Mucosa of descending colon (tissue), 3 donors: Measurements from ENCODE around the gene SMIM1. TPM values are rescaled to one million over a fixed set of nuclear protein-coding genes. Genes with fewer than 3 reads are reported as not detected.
"Not testable (repeated sequence)": the region's sequence is repeated elsewhere in the genome, so short reads cannot be mapped to it uniquely, and the experiment has no call there.

Source experiments
- ATAC-seq: fragments of 200-7000 bp; cut with Tn5 transposase; one replicate; pipeline ENCODE4 v1.9.1; 2020; ENCODE audit warnings: mild to moderate bottlenecking, moderate library complexity
- DNase-seq, 3 donors: peaks; one replicate each; pipeline ENCODE4 v3.0.0-alpha.2; 2020
- H3K36me3 ChIP-seq: fragments of 200-600 bp; one replicate; pipeline ENCODE4 v1.8.0; 2021; ENCODE audit warnings: low read depth, mild to moderate bottlenecking
- H3K4me1 ChIP-seq: fragments of 200-600 bp; one replicate; pipeline ENCODE4 v1.8.0; 2021; ENCODE audit warnings: low read depth, mild to moderate bottlenecking
- H3K4me3 ChIP-seq: fragments of 200-600 bp; one replicate; pipeline ENCODE4 v1.8.0; 2021; ENCODE audit warnings: mild to moderate bottlenecking
- H3K9me3 ChIP-seq: fragments of 200-600 bp; one replicate; pipeline ENCODE4 v1.8.0; 2021; ENCODE audit warnings: mild to moderate bottlenecking
- CTCF ChIP-seq: fragments of 200-600 bp; IDR thresholded peaks from one replicate; pipeline ENCODE4 v1.8.0; 2022; ENCODE audit warnings: antibody characterized with exemption, mild to moderate bottlenecking
- intact Hi-C, 2 donors: fragments of 100-400 bp; cut with DNase I in 1 of 2; cut with micrococcal nuclease in 1 of 2; formaldehyde crosslinking; loops; one replicate each; pipeline versions ENCODE4 v1.11.0 to v1.11.1; 2022; cut with DNase I, micrococcal nuclease
- total RNA-seq, 3 donors: library from RNA; stranded (reverse); fragmentation: NEBNext Ultra II Directional in 2 of 3; extraction: Animal tissue kit (Norgen Biotek cat#: 25700) in 2 of 3; gene quantifications; one replicate each; pipeline versions ENCODE4 v1.2.1 to v1.2.4, GENCODE V29; 2021 to 2023
- donor health status: DM: no; HTN: no; CAD: no; lungs with moderate emphysema.
- donor health status: DM: no; HTN: no; CAD: no.
- donor health status: DM: no; HTN: yes; CAD: no.

Gene SMIM1
- total RNA-seq, 3 donors from 2014 or later = 1.6 to 16.1 (median 2.6) TPM

GRCh38 chr1:3747903-3748302 is 24.6 kb upstream of the SMIM1 start:
- Histone ChIP-seq H3K4me3 (no peak overlapping the region), H3K4me1 (peaks cover 7% of the 10 kb centered on the region), H3K36me3 (no peaks in the 10 kb centered on the region), H3K9me3 (no peaks in the 10 kb centered on the region)
- peak in 1 of 3 donors; percentile 33 for DNase-seq
- intact Hi-C loops = no loop called here
- no peak for TF ChIP-seq CTCF
- ATAC-seq = no peak

GRCh38 chr1:3748316-3748900 is 24.1 kb upstream of the SMIM1 start:
- H3K9me3 ChIP-seq, H3K4me3 ChIP-seq, intact Hi-C loops, ATAC-seq, H3K36me3 ChIP-seq, H3K4me1 ChIP-seq: not testable (repeated sequence)
- peak in 1 of 3 donors; percentile 31 for DNase-seq

- no peak overlapping the region for H3K4me3 ChIP-seq
- no peaks in the 10 kb centered on the region for H3K36me3 ChIP-seq
- DNase-seq (no peak), ATAC-seq (no peak)
- intact Hi-C loops = no loop called here
- peaks cover 7% of the 10 kb centered on the region for H3K4me1 ChIP-seq
- TF ChIP-seq CTCF = no peak
- no peaks in the 10 kb centered on the region for H3K9me3 ChIP-seq
These were observed 23.0 kb upstream of the SMIM1 start for GRCh38 chr1:3749512-3749911.

- Histone ChIP-seq H3K36me3 (no peaks in the 10 kb centered on the region), H3K4me3 (no peak overlapping the region), H3K4me1 (peaks cover 7% of the 10 kb centered on the region), H3K9me3 (no peaks in the 10 kb centered on the region)
- intact Hi-C loops = no loop called here
- ATAC-seq (no peak), DNase-seq (no peak)
- no peak for TF ChIP-seq CTCF
These were observed 21.8 kb upstream of the SMIM1 start for GRCh38 chr1:3750741-3751140.

- H3K4me3 ChIP-seq = no peak within 1 kb of the TSS
- H3K9me3 ChIP-seq = no peaks in the 10 kb centered on the region
- DNase-seq (peak in 1 of 3 donors; percentile 17), ATAC-seq (no peak)
- H3K4me1 ChIP-seq = peaks cover 5% of the 10 kb centered on the region
- intact Hi-C loops = no loop called here
- TF ChIP-seq CTCF = no peak
- no peaks in the 10 kb centered on the region for H3K36me3 ChIP-seq
These were observed 20.1 kb upstream of the SMIM1 start, which contains the start of gene CCDC27 for GRCh38 chr1:3752400-3752945. TSS of gene CCDC27 (plus strand) at chr1:3752450. CDS start at chr1:3752482, 32 bp downstream.

- intact Hi-C loops = no loop called here
- no peaks in the 10 kb centered on the region for H3K9me3 ChIP-seq
- peak in 1 of 3 donors; percentile 27 for DNase-seq
- H3K4me3 ChIP-seq = no peak overlapping the region
- ATAC-seq = no peak
- no peak for TF ChIP-seq CTCF
- no peaks in the 10 kb centered on the region for H3K36me3 ChIP-seq
- H3K4me1 ChIP-seq = no peaks in the 10 kb centered on the region
These were observed 18.7 kb upstream of the SMIM1 start for GRCh38 chr1:3753656-3754454.
